GM18858 (cell line): ENCODE measurements around the gene ELL.

Source experiments
- ATAC-seq: cut with Tn5 transposase; IDR thresholded peaks from one replicate; pipeline ENCODE4 v1.9.1; 2021; ENCODE audit not compliant: unreplicated experiment

The ELL gene

DNA sequence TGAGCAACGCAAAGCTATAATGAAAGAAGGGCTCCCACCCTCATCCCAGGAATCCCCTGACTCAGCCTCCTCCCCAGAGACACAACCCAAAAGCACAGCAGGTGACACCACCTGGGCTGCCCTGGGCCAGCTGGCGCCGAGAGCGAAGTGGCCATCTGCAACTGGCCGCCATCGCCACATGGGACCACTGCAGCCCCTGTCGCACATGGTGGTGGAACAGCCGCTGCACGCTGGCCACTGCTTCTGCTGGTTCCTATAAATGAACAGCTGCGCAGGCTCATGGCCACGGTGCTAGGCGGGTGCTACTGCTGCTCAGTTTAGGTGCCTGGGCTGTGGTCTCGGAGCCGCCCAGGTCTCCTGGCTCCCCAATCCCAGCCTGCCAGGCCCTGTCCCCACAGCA, 72.3 kb downstream of the ELL start:
- no peak for ATAC-seq

DNA sequence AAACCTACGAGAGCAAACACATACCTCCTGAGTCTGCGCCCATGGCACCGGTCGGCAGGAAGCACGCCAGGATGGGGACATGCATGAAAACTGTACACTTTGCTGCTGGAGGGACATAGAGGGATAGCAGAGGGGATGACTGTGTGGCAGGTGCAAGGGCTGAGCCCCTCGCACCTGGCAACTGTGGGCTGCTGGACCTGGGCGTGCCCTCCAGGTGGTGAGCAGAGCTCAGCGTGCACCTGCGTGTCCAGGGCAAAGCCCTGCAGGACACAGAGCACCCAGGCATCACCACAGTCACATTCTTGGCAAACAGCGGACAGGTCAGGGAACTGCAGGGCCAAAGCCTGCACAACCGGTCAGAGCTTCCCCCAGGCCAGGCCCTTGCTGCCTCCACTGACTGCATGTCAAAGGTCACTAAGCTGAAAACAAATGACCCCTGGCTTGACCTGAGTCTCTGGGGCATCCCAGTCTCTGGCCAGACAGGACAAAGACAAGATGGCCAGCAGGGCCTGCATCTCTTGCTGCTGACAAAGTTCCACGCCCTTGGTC, 75.0 kb downstream of the ELL start:
- ATAC-seq = no peak

DNA sequence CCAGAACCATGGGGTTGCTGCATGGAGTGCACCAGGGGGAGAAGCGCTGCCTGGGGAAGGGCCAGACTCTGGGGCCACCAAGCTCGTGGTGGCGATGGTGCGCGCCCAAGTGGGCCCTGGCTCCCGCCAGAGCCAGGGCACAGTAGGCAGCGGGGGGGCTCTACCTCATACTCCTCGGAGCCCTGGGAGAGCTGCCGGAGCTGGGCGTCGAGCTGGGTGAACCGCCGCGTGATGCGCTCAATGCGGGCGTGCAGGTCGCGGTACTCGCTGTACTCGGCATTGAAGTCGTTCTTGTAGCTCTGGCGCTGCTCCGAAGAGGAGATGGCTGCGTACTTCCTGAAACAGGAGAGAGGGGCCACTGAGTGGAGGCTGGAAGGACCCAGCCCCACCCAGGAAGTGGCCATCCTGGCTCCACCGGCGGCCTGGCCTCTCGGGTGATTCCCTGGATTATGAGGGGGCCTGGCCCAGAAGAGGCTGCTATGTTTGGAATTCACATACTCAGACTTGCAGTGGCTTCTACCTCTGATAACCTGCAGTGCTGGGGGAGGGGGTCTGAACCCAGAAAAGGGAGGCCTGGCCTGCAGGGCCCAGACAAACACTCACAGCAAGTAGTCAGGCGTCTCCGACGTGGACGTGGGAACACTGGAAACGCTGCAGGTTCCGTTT, 75.6 kb downstream of the ELL start:
- no peak for ATAC-seq

DNA sequence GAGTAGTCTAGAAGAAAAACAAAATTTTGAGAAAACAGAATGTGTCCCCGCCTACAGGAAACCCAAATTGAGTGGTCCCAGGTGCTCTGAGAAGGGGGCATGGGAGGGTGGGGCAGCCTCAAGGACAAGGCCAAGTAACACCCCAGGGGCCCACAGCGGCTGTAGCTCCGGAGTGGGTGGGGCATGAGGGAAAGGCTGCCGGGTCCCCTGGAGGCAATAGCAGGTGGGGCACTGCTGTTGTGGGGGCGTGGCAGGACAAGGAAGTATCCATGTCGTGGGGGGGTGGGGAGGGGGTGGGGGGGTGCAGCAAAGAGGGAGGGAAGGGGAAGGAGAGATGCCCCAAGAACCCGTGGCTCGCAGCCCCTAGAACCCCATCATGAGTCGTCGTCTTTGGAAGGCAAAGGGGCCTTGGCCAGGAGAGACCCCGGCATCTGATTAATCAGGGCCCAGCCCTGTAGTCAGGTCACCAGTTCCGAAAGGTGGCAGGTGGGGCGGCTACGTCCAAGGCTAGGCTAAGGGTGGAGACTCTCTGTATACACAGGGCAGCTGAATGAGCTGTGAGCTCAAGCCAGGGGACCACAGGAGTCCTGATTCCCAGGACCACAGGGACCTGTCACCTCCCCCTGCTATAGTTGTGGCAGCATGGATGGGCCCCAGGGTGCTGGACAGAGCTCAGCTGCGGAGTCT, 76.5 kb downstream of the ELL start:
- ATAC-seq = no peak

DNA sequence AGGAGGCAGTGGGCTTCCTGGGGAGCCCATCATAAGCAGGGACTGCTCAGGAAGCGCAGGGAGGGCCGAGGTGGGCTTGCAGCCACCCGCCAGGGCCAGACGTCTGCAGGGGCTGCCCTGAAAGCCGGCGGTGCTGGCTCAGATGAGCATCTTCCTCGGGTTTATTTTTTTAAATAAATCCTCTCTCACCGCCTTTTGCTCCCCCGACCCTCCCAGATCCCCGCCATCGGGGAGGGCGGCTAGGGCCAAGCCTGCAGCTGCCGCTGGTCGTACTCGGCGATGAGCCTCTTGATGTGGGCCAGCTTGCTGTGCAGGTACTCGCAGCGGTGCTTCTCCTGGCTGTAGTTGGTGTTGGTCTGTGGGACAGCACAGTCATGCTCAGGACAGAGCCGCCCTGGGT, 77.4 kb downstream of the ELL start:
- ATAC-seq = no peak

DNA sequence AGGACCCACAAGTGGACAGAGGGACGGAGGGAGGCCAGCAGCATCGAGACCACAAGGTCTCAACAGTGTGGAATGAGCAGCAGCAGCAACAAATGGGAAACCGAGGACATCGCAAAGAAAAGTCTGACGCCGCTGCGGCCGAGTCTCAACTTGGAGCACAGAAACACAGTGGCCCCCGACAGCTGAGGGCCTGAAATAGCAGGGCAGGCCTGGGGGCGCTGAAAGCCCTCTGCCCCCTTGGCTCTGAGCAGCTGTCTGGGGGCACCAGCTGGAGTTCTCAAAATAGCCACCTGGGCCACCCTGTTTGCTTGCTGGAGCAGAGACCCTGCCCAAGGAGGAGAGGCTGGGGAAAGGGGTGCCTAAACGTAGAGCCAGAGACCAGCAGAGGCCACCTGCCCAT, 78.0 kb downstream of the ELL start:
- no peak for ATAC-seq

DNA sequence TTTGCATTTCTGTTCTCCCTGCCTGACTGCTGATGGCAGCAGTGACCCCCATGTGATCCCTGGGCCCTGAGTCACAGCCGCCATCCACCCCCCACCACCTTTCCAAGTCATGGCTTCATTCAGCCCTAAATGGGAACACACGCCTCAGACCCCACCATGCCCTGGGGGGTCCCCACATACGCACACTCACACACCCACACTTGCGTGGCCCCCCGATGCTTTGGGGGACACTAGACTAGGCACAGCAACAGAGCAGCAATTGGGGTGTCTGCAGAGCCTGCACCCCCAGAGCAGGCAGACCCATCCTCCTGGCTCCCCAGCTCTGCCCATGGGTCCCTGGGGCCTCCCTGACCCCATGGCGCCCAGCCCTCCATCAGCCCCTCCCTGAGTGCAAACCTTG, 78.5 kb downstream of the ELL start:
- no peak for ATAC-seq

DNA sequence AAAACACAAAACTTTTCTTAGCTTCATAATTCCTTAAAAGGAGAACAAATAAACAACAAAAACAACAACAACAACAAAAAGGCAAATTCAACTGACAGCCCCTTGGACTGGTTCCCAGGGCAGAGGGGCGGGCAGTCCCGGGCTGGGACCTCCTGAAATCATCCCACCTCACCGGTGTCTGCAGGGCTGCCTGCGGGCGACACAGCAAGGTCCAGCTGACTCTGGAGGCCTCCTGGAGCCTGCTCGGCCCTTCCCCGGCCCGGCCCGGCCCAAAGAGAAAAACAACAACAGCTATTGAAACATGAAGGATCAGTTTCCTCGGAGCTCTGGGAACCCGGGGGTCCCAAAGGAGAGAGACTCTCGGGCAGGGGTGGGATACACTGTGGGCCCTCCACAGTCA, 78.9 kb downstream of the ELL start:
- no peak for ATAC-seq

DNA sequence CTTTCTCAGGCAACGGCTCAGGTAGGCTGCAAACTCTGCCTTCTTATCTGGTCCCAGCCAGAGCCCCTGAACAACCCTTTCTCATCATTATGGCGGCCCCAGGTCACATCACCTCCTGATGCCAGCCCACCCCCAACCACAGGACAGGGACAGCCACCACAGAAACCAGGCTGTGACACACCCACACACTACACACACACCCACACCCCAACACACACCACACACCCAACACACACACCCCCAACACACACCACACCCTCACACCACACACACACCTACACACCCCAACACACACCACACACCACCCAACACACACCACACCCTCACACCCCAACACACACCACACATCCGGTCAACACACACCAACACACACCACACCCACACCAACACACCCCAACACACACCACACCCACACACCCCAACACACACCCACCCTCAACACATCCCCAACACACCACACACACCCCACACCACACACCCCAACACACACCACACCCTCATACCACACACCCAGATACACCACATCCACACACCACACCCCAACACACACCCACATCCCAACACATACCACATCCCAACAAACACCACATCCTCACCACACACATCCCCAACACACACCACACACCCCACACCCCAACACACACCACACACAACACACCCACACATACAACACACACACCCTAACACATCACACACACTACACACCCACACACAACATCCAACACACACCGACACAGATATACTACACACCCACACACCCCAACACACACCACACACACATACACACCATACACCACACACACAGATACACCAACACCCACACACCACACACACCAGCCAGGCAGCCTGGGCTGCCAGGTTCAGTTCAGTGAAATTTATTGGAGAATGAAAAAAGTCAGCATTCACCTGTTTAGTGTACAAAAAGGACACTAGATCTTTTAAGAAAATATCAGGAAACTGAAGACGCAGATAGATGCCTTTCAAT, 79.8 kb downstream of the ELL start:
- ATAC-seq = no peak

DNA sequence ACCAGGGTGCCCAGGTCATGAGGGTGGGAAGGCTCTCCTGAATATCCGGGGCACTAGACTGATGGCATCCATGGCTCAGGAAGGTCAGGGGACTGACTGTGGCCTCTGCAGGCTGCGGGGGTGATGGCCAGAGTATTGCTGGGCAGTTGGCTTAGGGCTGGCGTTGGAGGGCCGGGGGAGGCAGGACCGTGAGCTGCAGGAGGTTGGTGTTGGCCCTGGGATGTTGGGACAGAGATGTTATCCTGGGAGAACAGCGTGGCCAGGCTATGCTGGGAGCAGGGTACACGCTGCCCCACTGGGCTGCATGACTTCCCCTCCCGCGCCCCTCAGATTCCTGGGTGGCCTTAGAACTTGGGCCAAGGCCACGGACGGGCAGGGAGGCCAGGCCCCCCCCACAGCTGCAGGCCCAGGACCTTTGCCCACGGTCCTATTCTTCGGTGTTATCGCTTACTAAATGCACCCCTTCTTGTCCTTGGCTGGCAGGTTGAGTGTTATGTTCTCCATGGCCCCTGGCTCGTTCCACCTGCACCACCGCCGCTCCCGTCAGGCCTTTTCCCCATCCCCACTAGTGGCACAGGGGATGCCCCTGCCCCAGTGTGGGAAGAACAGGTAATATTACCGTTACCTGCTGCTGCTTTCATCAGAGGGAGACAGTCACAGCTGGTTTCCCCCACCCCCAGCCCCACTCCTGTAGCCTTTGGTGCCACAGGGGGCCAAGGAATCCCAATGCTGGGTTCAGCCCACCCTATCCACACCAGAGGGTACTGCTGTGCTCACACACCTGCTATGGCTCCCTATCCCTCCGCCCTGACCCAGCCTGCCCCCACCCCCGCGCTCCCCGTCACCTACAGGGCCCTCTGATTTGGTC, 80.7 kb downstream of the ELL start:
- ATAC-seq = no peak

DNA sequence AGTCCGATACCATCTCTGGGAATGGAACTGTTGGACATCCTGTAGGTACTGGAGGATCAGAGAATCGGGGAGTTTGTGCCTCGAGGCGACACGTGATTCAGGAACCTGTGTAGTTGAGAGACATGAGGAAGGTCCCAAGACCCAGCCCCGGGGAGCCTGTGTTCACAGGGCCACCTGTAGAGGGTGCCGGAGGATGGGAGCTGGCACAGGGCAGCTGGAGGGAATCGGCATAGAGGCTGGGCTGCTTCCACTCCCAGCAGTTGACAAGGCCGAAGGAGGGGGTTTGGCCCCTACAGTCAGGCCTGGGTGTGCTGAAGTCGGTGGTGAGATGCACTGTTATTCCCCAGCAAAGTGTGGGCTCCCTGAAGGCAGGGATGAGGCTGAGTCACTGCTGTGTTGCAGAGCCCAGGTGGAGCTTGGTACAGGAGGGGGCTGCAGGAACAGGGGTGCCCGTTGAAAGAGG, 81.4 kb downstream of the ELL start:
- ATAC-seq = no peak

DNA sequence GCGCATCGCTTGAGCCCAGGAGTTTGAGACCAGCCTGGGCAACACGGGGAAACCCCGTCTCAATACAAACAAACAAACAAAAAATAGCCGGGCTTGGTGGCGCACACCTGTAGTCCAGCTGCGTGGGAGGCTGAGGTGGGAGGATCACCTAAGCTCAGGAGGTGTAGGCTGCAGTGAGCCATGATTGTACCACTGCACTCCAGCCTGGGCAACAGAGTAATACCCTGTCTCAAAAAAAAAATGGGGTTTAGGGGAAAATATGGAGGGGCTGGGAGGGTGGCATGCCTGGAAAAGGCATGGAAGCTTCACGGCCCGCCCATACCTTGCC, 82.0 kb downstream of the ELL start:
- no peak for ATAC-seq

DNA sequence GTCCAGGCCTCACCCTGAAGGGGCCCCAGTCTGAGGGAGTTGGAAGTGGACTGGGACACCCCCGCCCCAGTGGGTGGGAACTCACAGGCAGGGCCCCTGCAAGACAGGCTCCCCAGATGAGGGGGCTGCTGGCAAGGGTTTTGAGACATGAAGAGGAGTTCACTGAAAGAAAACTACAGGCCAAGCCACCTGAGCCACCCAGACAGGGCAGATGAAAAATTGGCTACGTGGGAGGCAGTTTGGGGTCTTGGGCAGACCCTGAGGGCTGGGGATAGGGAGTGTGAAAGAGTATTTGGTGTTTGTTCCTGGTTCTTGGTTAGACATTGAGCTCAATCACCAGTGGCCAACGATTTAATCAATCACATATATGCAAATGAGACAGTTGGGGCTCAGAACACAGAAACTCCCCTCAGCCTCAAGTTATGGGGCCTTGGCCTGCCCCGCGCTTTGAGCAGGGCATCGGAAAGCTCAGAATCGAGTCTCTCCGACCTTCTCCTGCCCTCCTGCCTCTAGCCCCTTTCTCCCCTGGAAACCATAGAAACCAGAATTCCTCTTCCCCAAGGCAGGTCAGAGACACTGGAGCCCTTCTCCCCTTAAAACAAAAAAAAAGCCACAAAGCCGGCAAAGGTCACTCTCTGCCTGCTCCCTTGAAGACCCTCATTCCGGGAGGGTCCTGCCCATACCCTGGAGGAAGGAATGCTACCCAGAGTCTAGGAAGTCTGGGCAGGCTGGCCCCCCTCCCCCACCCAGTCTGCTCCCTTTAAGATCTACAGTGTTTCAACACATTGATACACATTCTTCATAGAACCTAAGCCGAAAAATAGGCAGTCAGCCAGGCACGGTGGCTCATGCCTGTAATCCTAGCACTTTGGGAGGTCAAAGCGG, 82.6 kb downstream of the ELL start:
- ATAC-seq = no peak

DNA sequence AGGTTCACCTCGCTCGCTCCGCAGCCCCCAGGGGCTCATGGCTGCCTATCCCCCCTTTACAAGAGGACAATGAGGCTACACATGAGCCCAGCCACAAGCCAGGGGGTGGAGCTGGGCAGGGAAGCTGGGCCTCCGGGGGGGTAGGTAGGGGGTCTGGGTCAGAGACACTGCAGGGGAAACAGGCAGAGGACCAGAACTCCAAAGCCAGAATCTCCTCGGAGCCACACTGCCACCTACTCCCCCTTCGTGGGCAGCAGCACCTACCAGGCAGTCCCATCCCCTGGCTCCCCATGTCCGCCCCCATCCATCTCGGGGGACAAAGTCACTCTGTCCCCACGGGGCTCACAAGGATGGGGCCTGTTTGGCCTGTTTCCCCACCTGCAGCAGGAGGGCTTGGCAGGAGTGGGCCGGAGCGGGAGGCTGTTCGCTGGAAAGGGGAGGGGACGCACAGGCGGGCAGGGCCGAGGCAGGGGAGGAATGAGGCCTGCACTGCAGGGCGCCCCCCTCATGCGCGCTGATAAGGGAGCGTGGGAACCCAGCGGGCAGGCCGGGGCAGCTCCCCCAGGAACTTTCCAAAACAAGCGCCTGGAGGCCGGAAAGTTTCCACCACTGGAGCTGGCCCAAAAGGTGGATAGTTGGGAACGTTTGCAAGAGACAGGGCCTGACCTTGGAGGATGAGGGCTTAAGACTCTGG, 83.4 kb downstream of the ELL start:
- no peak for ATAC-seq

DNA sequence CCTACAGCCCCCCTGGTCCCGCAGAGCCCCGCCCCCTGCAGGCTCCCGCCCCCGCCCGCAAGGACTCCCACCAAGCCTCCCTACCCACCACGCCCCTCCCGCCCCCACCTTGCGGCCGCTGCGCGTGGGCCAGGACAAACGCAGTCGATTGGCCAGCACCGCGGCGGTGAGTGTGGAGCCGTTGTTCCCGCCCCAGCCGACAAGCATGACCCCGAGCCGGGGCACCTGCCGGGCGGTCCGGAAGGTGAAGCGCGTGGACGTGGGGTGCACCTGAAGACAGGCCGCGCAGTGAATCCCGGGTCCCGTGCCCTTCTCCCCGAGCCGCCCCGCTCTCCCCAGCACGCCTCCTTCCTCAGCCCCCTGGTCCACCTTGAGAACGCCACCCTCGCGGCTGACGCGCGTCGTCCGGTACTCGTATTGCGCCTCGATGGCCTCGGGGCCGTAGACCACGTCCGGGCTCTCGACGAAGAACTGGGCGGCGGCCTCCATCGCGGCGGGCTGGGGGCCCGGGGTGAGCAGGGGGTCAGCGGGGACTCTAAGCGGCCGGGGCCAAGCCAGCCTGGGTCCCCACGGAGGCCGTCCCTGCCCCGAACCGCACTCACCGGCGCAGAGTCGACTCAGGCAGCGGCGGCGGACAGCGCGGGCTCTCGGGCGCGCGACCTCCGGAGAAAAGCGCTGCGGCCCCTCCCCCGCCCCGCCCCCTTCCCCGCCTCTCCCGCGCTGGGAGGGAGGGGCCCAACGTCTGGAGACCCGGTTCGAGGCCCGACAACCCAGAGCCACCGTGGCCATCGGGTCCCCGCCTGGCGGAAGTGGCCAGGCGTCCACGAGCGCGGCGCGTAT, 84.2 kb downstream of the ELL start, which contains the start of gene ISYNA1:
ISYNA1 (minus strand) TSS at position 643 of the 840 bp plus-strand sequence; CDS start at position 489, 154 bp downstream.
- no peak for ATAC-seq

DNA sequence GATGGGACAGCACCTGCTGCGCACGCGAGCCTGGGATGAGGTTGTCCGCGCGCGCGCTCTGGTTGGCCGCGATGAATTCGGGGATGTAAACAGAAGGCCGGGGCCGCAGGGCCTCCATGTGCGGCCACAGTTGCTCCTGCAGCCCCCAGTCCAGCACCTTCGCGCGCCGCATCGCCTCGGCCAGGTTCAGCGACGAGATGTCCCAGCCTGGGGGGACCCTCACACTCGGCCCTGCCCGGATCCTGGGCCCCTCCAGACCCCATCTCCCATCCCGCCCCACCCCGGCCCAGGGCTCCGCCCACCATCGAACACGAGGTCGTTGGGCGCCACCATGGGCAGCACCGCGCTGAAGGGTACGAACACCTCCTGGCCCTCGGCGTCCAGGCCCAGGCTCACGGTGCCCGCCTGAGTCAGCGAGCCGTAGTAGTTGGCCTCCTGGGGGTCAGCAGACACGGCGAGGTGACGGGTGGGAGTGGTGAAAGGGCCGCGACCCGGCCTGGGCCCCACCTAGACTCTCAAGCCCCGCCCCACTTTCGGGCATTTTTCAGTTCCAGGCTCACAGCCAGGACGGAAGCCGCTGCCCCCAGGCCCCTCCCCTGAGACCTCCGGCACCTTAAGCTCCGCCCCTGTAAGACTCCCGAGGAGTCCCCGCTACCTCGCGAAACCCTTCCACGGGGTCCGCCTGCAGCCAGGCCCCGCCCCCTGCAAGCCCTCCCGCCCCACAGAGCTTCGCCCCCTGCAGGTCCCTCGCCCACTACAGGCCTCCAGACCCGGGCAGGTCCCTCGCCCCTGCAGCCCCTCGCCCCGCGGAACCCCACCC, 85.0 kb downstream of the ELL start:
- ATAC-seq = no peak
